ENCODE data around the gene SDK1. TPM values are rescaled to one million over a fixed set of nuclear protein-coding genes. Genes with fewer than 3 reads are reported as not detected.

The SDK1 gene
- total RNA-seq, 1 donor from 2014 or later = 5.4 TPM

GRCh38 chr7:4156190-4156589 is 855.1 kb downstream of the SDK1 start:
- TF ChIP-seq CTCF (IDR thresholded peaks at IDR 0.05) = no peak
- no peak for DNase-seq (ENCODE audit: extremely low spot score, unreplicated experiment)
- no peak overlapping the region for H3K4me3 Mint-ChIP-seq (ENCODE audit: unreplicated experiment)
- no peaks in the 10 kb centered on the region for H3K9me3 Mint-ChIP-seq (ENCODE audit: unreplicated experiment)
- H3K4me1 Mint-ChIP-seq (ENCODE audit: unreplicated experiment) = no peaks in the 10 kb centered on the region
- no peaks in the 10 kb centered on the region for H3K27me3 Mint-ChIP-seq (ENCODE audit: unreplicated experiment)
- H3K27ac Mint-ChIP-seq (ENCODE audit: unreplicated experiment) = no peak overlapping the region
- H3K36me3 Mint-ChIP-seq (ENCODE audit: unreplicated experiment) = no peaks in the 10 kb centered on the region

GRCh38 chr7:4157651-4158050 is 856.6 kb downstream of the SDK1 start:
- no peak for DNase-seq (ENCODE audit: extremely low spot score, unreplicated experiment)
- Mint-ChIP-seq H3K4me3 (ENCODE audit: unreplicated experiment) (no peak overlapping the region), H3K9me3 (ENCODE audit: unreplicated experiment) (no peaks in the 10 kb centered on the region), H3K4me1 (ENCODE audit: unreplicated experiment) (peaks cover under 1% of the 10 kb centered on the region), H3K27me3 (ENCODE audit: unreplicated experiment) (no peaks in the 10 kb centered on the region), H3K36me3 (ENCODE audit: unreplicated experiment) (peaks cover 2% of the 10 kb centered on the region), H3K27ac (ENCODE audit: unreplicated experiment) (no peak overlapping the region)
- TF ChIP-seq CTCF (IDR thresholded peaks at IDR 0.05) = no peak

GRCh38 chr7:4158441-4159153 is 857.5 kb downstream of the SDK1 start:
- H3K4me1 Mint-ChIP-seq (ENCODE audit: unreplicated experiment) = peaks cover 6% of the 10 kb centered on the region

GRCh38 chr7:4159154-4159501 is 858.1 kb downstream of the SDK1 start:
- no peak overlapping the region for H3K27ac Mint-ChIP-seq (ENCODE audit: unreplicated experiment)
- H3K27me3 Mint-ChIP-seq (ENCODE audit: unreplicated experiment) = no peaks in the 10 kb centered on the region
- no peak overlapping the region for H3K4me3 Mint-ChIP-seq (ENCODE audit: unreplicated experiment)
- DNase-seq (ENCODE audit: extremely low spot score, unreplicated experiment) = no peak
- peaks cover 6% of the 10 kb centered on the region for H3K4me1 Mint-ChIP-seq (ENCODE audit: unreplicated experiment)
- peaks cover 2% of the 10 kb centered on the region for H3K36me3 Mint-ChIP-seq (ENCODE audit: unreplicated experiment)
- no peak for TF ChIP-seq CTCF (IDR thresholded peaks at IDR 0.05)
- no peaks in the 10 kb centered on the region for H3K9me3 Mint-ChIP-seq (ENCODE audit: unreplicated experiment)

More at GRCh38 chr7:4158441-4159153, 857.5 kb downstream of the SDK1 start:
- no peak for DNase-seq (ENCODE audit: extremely low spot score, unreplicated experiment)
- Mint-ChIP-seq H3K27ac (ENCODE audit: unreplicated experiment) (no peak overlapping the region), H3K9me3 (ENCODE audit: unreplicated experiment) (no peaks in the 10 kb centered on the region), H3K27me3 (ENCODE audit: unreplicated experiment) (no peaks in the 10 kb centered on the region), H3K4me3 (ENCODE audit: unreplicated experiment) (no peak overlapping the region), H3K36me3 (ENCODE audit: unreplicated experiment) (peaks cover 2% of the 10 kb centered on the region)
- no peak for TF ChIP-seq CTCF (IDR thresholded peaks at IDR 0.05)

- no peak overlapping the region for H3K4me3 Mint-ChIP-seq (ENCODE audit: unreplicated experiment)
- no peaks in the 10 kb centered on the region for H3K27me3 Mint-ChIP-seq (ENCODE audit: unreplicated experiment)
- DNase-seq (ENCODE audit: extremely low spot score, unreplicated experiment) = no peak
- no peak overlapping the region for H3K27ac Mint-ChIP-seq (ENCODE audit: unreplicated experiment)
- H3K9me3 Mint-ChIP-seq (ENCODE audit: unreplicated experiment) = no peaks in the 10 kb centered on the region
- peaks cover 6% of the 10 kb centered on the region for H3K4me1 Mint-ChIP-seq (ENCODE audit: unreplicated experiment)
- TF ChIP-seq CTCF (IDR thresholded peaks at IDR 0.05) = no peak
- H3K36me3 Mint-ChIP-seq (ENCODE audit: unreplicated experiment) = peaks cover 2% of the 10 kb centered on the region
Measured at GRCh38 chr7:4159761-4160554, 858.9 kb downstream of the SDK1 start.

Data from osteocyte (in vitro differentiated cells).